Activated CD4-positive, alpha-beta memory T cell treated with anti-CD3 and anti-CD28 coated beads for 36 hours (primary cell): ENCODE measurements around the gene CCDC152. TPM values are rescaled to one million over a fixed set of nuclear protein-coding genes. Genes with fewer than 3 reads are reported as not detected.

Experiments used
- CTCF ChIA-PET: fragments of 350-600 bp; sonication (Branson Sonifier 250); formaldehyde crosslinking; loops from one replicate; lab custom pipeline; 2021; ENCODE audit warnings: antibody characterized with exemption, inconsistent platforms; lab: Charles Lee
- POLR2A ChIA-PET: fragments of 350-600 bp; sonication (Branson Sonifier 250); formaldehyde crosslinking; loops from one replicate; lab custom pipeline; 2021; ENCODE audit warnings: antibody characterized with exemption; lab: Charles Lee
- DNase-seq: peaks from one replicate; pipeline ENCODE4 v3.0.0-alpha.2; 2020
- H3K27ac Mint-ChIP-seq: one replicate; pipeline ENCODE4 v1.8.0; 2021; ENCODE audit warnings: mixed read lengths
- H3K27me3 Mint-ChIP-seq: one replicate; pipeline ENCODE4 v1.8.0; 2021; ENCODE audit warnings: mixed read lengths
- H3K36me3 Mint-ChIP-seq: one replicate; pipeline ENCODE4 v1.8.0; 2021; ENCODE audit warnings: mixed read lengths
- H3K4me1 Mint-ChIP-seq: one replicate; pipeline ENCODE4 v1.8.0; 2021; ENCODE audit warnings: low read depth, mixed read lengths
- H3K4me3 Mint-ChIP-seq: one replicate; pipeline ENCODE4 v1.8.0; 2021; ENCODE audit warnings: mild to moderate bottlenecking, mixed read lengths
- H3K9me3 Mint-ChIP-seq: one replicate; pipeline ENCODE4 v1.8.0; 2021; ENCODE audit warnings: mixed read lengths
- intact Hi-C: fragments of 100-400 bp; cut with micrococcal nuclease; formaldehyde crosslinking; loops from one replicate; pipeline ENCODE4 v1.15.1; 2023
- total RNA-seq, 2 experiments: library from RNA; stranded (reverse); gene quantifications; one replicate each; pipeline ENCODE4 v1.2.3, GENCODE V29; 2021

Gene CCDC152
- total RNA-seq, 2 experiments from 2014 or later: 6.2 to 6.7 TPM

- ChIA-PET CTCF (interaction anchor here (0.6 kb wide), 1 partner anchor 9 kb away, joined by 3 read pairs; no protein-coding TSS in a partner anchor), POLR2A (no interaction called here)
- H3K27ac Mint-ChIP-seq: no peak overlapping the region
- H3K27me3 Mint-ChIP-seq: no peaks in the 10 kb centered on the region
- H3K4me1 Mint-ChIP-seq: no peaks in the 10 kb centered on the region
- DNase-seq: no peak
- intact Hi-C loops: no loop called here
- no peaks in the 10 kb centered on the region for H3K9me3 Mint-ChIP-seq
- H3K36me3 Mint-ChIP-seq: no peaks in the 10 kb centered on the region
- no peak overlapping the region for H3K4me3 Mint-ChIP-seq
Observed at GRCh38 chr5:42825422-42826148, 69.0 kb downstream of the CCDC152 start.

- ChIA-PET CTCF (no interaction called here), POLR2A (no interaction called here)
- peaks cover 4% of the 10 kb centered on the region for H3K27me3 Mint-ChIP-seq
- no peak for DNase-seq
- no peaks in the 10 kb centered on the region for H3K36me3 Mint-ChIP-seq
- H3K27ac Mint-ChIP-seq: no peak overlapping the region
- intact Hi-C loops: no loop called here
- no peaks in the 10 kb centered on the region for H3K4me1 Mint-ChIP-seq
- H3K9me3 Mint-ChIP-seq: no peaks in the 10 kb centered on the region
- H3K4me3 Mint-ChIP-seq: no peak overlapping the region
Observed at GRCh38 chr5:42826757-42827515, 70.3 kb downstream of the CCDC152 start.

GRCh38 chr5:42828671-42829070 is 72.1 kb downstream of the CCDC152 start:
- H3K36me3 Mint-ChIP-seq: no peaks in the 10 kb centered on the region
- no peak overlapping the region for H3K4me3 Mint-ChIP-seq
- POLR2A ChIA-PET: no interaction called here
- H3K4me1 Mint-ChIP-seq: no peaks in the 10 kb centered on the region
- peaks cover 4% of the 10 kb centered on the region for H3K27me3 Mint-ChIP-seq
- no peak overlapping the region for H3K27ac Mint-ChIP-seq
- CTCF ChIA-PET: no interaction called here
- DNase-seq: no peak
- H3K9me3 Mint-ChIP-seq: no peaks in the 10 kb centered on the region
- intact Hi-C loops: no loop called here

- no peak overlapping the region for H3K27ac Mint-ChIP-seq
- DNase-seq: no peak
- H3K27me3 Mint-ChIP-seq: peaks cover 4% of the 10 kb centered on the region
- H3K36me3 Mint-ChIP-seq: no peaks in the 10 kb centered on the region
- H3K9me3 Mint-ChIP-seq: peaks cover 2% of the 10 kb centered on the region
- CTCF ChIA-PET: interaction anchor here (0.6 kb wide), 1 partner anchor 22 kb away, joined by 3 read pairs; no protein-coding TSS in a partner anchor
- POLR2A ChIA-PET: no interaction called here
- H3K4me1 Mint-ChIP-seq: no peaks in the 10 kb centered on the region
- intact Hi-C loops: no loop called here
- H3K4me3 Mint-ChIP-seq: no peak overlapping the region
Observed at GRCh38 chr5:42830924-42831323, 74.3 kb downstream of the CCDC152 start.

GRCh38 chr5:42832060-42832459 is 75.4 kb downstream of the CCDC152 start:
- peaks cover 4% of the 10 kb centered on the region for H3K27me3 Mint-ChIP-seq
- POLR2A ChIA-PET: no interaction called here
- no peaks in the 10 kb centered on the region for H3K4me1 Mint-ChIP-seq

GRCh38 chr5:42836070-42836769 is 79.6 kb downstream of the CCDC152 start:
- Mint-ChIP-seq H3K27ac (no peak overlapping the region), H3K4me1 (no peaks in the 10 kb centered on the region), H3K9me3 (peaks cover 2% of the 10 kb centered on the region), H3K27me3 (no peaks in the 10 kb centered on the region), H3K36me3 (no peaks in the 10 kb centered on the region), H3K4me3 (no peak overlapping the region)
- POLR2A ChIA-PET: no interaction called here
- CTCF ChIA-PET: no interaction called here
- intact Hi-C loops: no loop called here
- DNase-seq: no peak

More at GRCh38 chr5:42832060-42832459, 75.4 kb downstream of the CCDC152 start:
- intact Hi-C loops: no loop called here
- H3K27ac Mint-ChIP-seq: no peak overlapping the region
- H3K4me3 Mint-ChIP-seq: no peak overlapping the region
- CTCF ChIA-PET: no interaction called here
- H3K36me3 Mint-ChIP-seq: no peaks in the 10 kb centered on the region
- H3K9me3 Mint-ChIP-seq: peaks cover 2% of the 10 kb centered on the region
- no peak for DNase-seq

- H3K4me3 Mint-ChIP-seq: no peak overlapping the region
- intact Hi-C loops: no loop called here
- no peaks in the 10 kb centered on the region for H3K4me1 Mint-ChIP-seq
- H3K36me3 Mint-ChIP-seq: no peaks in the 10 kb centered on the region
- DNase-seq: no peak
- CTCF ChIA-PET: no interaction called here
- POLR2A ChIA-PET: no interaction called here
- H3K9me3 Mint-ChIP-seq: peaks cover 2% of the 10 kb centered on the region
- no peaks in the 10 kb centered on the region for H3K27me3 Mint-ChIP-seq
- H3K27ac Mint-ChIP-seq: no peak overlapping the region
Observed at GRCh38 chr5:42837601-42838000, 81.0 kb downstream of the CCDC152 start.

- no peak overlapping the region for H3K4me3 Mint-ChIP-seq
- POLR2A ChIA-PET: no interaction called here
- H3K27me3 Mint-ChIP-seq: no peaks in the 10 kb centered on the region
- H3K36me3 Mint-ChIP-seq: no peaks in the 10 kb centered on the region
- intact Hi-C loops: no loop called here
- no peaks in the 10 kb centered on the region for H3K4me1 Mint-ChIP-seq
- no peak overlapping the region for H3K27ac Mint-ChIP-seq
- H3K9me3 Mint-ChIP-seq: peaks cover 2% of the 10 kb centered on the region
- CTCF ChIA-PET: no interaction called here
- DNase-seq: no peak
Observed at GRCh38 chr5:42839196-42839595, 82.6 kb downstream of the CCDC152 start.

- H3K27me3 Mint-ChIP-seq: no peaks in the 10 kb centered on the region
- H3K4me1 Mint-ChIP-seq: no peaks in the 10 kb centered on the region
- no peak overlapping the region for H3K27ac Mint-ChIP-seq
- POLR2A ChIA-PET: no interaction called here
- intact Hi-C loops: no loop called here
- DNase-seq: no peak
- H3K9me3 Mint-ChIP-seq: peaks cover 2% of the 10 kb centered on the region
- CTCF ChIA-PET: no interaction called here
- H3K36me3 Mint-ChIP-seq: no peaks in the 10 kb centered on the region
- H3K4me3 Mint-ChIP-seq: no peak overlapping the region
Observed at GRCh38 chr5:42840269-42840668, 83.7 kb downstream of the CCDC152 start.

GRCh38 chr5:42840842-42841567 is 84.4 kb downstream of the CCDC152 start:
- CTCF ChIA-PET: no interaction called here
- intact Hi-C loops: no loop called here
- Mint-ChIP-seq H3K4me3 (no peak overlapping the region), H3K36me3 (no peaks in the 10 kb centered on the region), H3K9me3 (peaks cover 2% of the 10 kb centered on the region), H3K27me3 (no peaks in the 10 kb centered on the region), H3K27ac (no peak overlapping the region), H3K4me1 (no peaks in the 10 kb centered on the region)
- DNase-seq: no peak
- POLR2A ChIA-PET: no interaction called here

- ChIA-PET POLR2A (no interaction called here), CTCF (interaction anchor here (0.6 kb wide), 1 partner anchor 263 kb away, joined by 3 read pairs; no protein-coding TSS in a partner anchor)
- H3K9me3 Mint-ChIP-seq: peaks cover 2% of the 10 kb centered on the region
- no peaks in the 10 kb centered on the region for H3K36me3 Mint-ChIP-seq
- no peaks in the 10 kb centered on the region for H3K4me1 Mint-ChIP-seq
- intact Hi-C loops: no loop called here
- no peak overlapping the region for H3K27ac Mint-ChIP-seq
- H3K27me3 Mint-ChIP-seq: no peaks in the 10 kb centered on the region
- no peak for DNase-seq
- H3K4me3 Mint-ChIP-seq: no peak overlapping the region
Observed at GRCh38 chr5:42842921-42843641, 86.5 kb downstream of the CCDC152 start.
